ENCODE results near the gene OR51S1. TPM values are rescaled to one million over a fixed set of nuclear protein-coding genes. Genes with fewer than 3 reads are reported as not detected.
"Not testable (repeated sequence)": the region's sequence is repeated elsewhere in the genome, so short reads cannot be mapped to it uniquely, and the experiment has no call there.

Gene OR51S1
- total RNA-seq, 4 donors from 2014 or later, result not detected

DNA sequence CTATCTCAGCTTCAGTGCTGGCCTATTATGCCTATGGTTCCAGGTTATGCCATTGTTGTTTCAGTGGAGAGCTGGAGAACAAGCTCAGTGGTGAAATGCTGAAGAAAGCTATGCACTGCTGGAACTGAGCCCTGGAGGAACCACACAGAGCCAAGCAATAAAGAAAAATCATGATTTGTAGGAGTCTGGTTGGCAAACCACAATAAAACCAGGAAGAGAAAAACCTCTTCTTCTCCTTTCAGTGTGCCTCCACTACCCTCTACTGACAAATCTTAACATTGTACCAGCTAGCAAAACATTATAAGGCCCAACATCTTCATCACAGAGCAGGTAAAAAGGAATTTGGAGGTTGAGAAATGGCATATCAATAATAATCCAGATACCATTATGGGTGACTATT, 22.6 kb downstream of the OR51S1 start:
- intact Hi-C loops (cut with DNase I; ENCODE audit: low total_unique reads), result no loop called here
- no peak for TF ChIP-seq CTCF (IDR thresholded peaks at IDR 0.05)
- no peak for TF ChIP-seq POLR2A (IDR thresholded peaks at IDR 0.05)
- DNase-seq (ENCODE audit: low spot score in 2 of 2), result no peak
- H3K4me3 ChIP-seq (ENCODE audit: low read depth, poor library complexity, severe bottlenecking), result no peak overlapping the region

GRCh38 chr11:4825132-4825531, 23.9 kb downstream of the OR51S1 start:
- intact Hi-C loops (cut with DNase I; ENCODE audit: low total_unique reads), result no loop called here

DNA sequence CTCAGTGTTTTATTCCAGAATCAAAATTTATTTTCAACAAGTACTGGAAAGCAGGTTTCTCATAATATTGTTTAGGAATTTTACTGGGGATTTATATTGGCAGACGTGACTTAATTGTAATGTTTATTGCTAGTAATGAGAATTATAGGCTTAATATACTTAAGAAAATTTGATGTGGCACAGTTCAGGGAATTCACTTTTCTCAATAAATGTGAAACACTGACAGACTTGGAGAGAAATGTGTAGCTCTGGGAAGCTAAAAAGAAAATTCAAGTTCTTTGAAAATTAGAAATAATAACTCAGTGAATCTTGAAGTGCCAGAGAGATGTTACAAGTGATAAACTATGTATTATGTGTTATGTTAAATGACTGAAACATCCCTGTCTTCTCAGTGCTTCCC, 28.0 kb downstream of the OR51S1 start, which contains the start of gene OR51F2:
Gene OR51F2, plus strand, starts transcription at position 301 of the 400 bp plus-strand sequence. CDS start 101 bp downstream, outside the sequence.
- no peak for DNase-seq (ENCODE audit: low spot score in 2 of 2)
- H3K4me3 ChIP-seq (ENCODE audit: low read depth, poor library complexity, severe bottlenecking), result no peak within 1 kb of the TSS
- intact Hi-C loops (cut with DNase I; ENCODE audit: low total_unique reads), result no loop called here
- 83 to 87% methylated on average over 1 of the region's 1 CpG for WGBS, 2 donors
- TF ChIP-seq CTCF (IDR thresholded peaks at IDR 0.05) (no peak), POLR2A (IDR thresholded peaks at IDR 0.05) (no peak)

More at GRCh38 chr11:4825132-4825531, 23.9 kb downstream of the OR51S1 start:
- no peak for TF ChIP-seq POLR2A (IDR thresholded peaks at IDR 0.05)
- no peak for TF ChIP-seq CTCF (IDR thresholded peaks at IDR 0.05)
- DNase-seq (ENCODE audit: low spot score in 2 of 2), result no peak
- H3K4me3 ChIP-seq (ENCODE audit: low read depth, poor library complexity, severe bottlenecking), result no peak overlapping the region

- intact Hi-C loops (cut with DNase I; ENCODE audit: low total_unique reads), result no loop called here
- TF ChIP-seq CTCF (IDR thresholded peaks at IDR 0.05), result no peak
- TF ChIP-seq POLR2A (IDR thresholded peaks at IDR 0.05), result no peak
- H3K4me3 ChIP-seq (ENCODE audit: low read depth, poor library complexity, severe bottlenecking), result no peak overlapping the region
- WGBS, 2 donors, result 82 to 84% methylated on average over 2 of the region's 2 CpGs
- DNase-seq (ENCODE audit: low spot score in 2 of 2), result no peak
These were observed 39.8 kb downstream of the OR51S1 start for GRCh38 chr11:4809246-4809645.

DNA sequence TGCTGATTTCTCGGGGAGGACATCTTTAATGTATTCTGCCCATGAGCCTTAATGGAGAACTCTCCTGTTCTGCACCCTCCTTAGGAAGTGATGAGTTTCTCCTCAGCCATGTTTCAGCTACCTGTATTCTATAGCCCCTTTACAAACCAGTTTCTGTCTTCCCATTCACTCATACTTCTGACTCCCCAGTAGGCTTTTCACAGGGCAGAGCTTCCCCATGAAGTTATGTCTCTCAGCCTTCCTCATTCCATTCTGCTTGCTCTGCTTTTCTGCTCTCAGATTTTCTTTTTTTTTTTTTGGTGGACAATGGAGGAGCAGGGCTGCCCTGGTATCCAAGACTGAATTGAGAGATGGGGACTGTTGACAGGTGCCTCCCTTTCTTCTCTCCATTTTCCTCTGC, 40.5 kb downstream of the OR51S1 start:
- WGBS, 2 donors, result 92 to 95% methylated on average over 1 of the region's 1 CpG
- DNase-seq (ENCODE audit: low spot score in 2 of 2), result no peak
- intact Hi-C loops (cut with DNase I; ENCODE audit: low total_unique reads), result no loop called here
- H3K4me3 ChIP-seq (ENCODE audit: low read depth, poor library complexity, severe bottlenecking), result no peak overlapping the region
- TF ChIP-seq POLR2A (IDR thresholded peaks at IDR 0.05) (no peak), CTCF (IDR thresholded peaks at IDR 0.05) (no peak)

- intact Hi-C loops (cut with DNase I; ENCODE audit: low total_unique reads), result no loop called here
- no peak within 1 kb of the TSS for H3K4me3 ChIP-seq (ENCODE audit: low read depth, poor library complexity, severe bottlenecking)
- 82 to 85% methylated on average over 3 of the region's 3 CpGs for WGBS, 2 donors
- DNase-seq (ENCODE audit: low spot score in 2 of 2), result no peak
- TF ChIP-seq CTCF (IDR thresholded peaks at IDR 0.05), result no peak
- no peak for TF ChIP-seq POLR2A (IDR thresholded peaks at IDR 0.05)
These were observed 44.7 kb downstream of the OR51S1 start, which contains the start of gene OR52R1 for GRCh38 chr11:4804280-4804679. OR52R1 (minus strand) TSS chr11:4804380; CDS start chr11:4804380, 0 bp downstream.

DNA sequence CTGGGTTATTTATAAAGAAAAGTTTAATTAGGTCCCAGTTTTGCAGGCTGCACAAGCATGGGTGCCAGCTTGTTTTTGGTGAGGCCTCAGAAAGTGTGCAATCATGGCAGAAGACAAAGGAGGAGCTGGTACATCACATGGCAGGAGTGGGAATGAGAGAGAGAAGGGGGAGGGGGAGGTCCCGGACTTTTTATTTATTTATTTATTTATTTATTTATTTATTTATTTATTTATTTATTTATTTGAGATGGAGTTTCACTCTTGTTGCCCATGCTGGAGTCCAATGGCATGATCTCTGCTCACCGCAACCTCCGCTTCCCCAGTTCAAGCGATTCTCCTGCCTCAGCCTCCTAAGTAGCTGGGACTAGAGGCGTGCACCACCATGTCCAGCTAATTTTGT, 47.7 kb downstream of the OR51S1 start:
- 87 to 96% methylated on average over 5 of the region's 5 CpGs for WGBS, 2 donors
- intact Hi-C loops (cut with DNase I; ENCODE audit: low total_unique reads); DNase-seq (ENCODE audit: low spot score in 2 of 2): not testable (repeated sequence)

More for the DNA sequence above, 47.7 kb downstream of the OR51S1 start:
- H3K4me3 ChIP-seq (ENCODE audit: low read depth, poor library complexity, severe bottlenecking), result not testable (repeated sequence)

All from lower leg skin (tissue), 4 donors.